Endothelial cell of umbilical vein (primary cell): ENCODE measurements around the gene NCLN. TPM values are rescaled to one million over a fixed set of nuclear protein-coding genes. Genes with fewer than 3 reads are reported as not detected.

Experiments used
- BruUV-seq: library from RNA; stranded (reverse); fragments of 400-500 nt; replicated peaks from 2 replicates; lab custom pipeline; 2021; lab: Mats Ljungman, UMichigan
- CTCF ChIA-PET: fragments of 300-600, 350-600 bp; sonication (Branson Sonifier 250); formaldehyde crosslinking; loops from one replicate; lab custom pipeline; 2021; ENCODE audit warnings: antibody characterized with exemption, inconsistent platforms; lab: Charles Lee
- POLR2A ChIA-PET: fragments of 300-600, 350-600 bp; sonication (Branson Sonifier 250); formaldehyde crosslinking; loops from one replicate; lab custom pipeline; 2021; ENCODE audit warnings: antibody characterized with exemption, inconsistent platforms; lab: Charles Lee
- DNase-seq: peaks from one replicate; pipeline ENCODE4 v3.0.0-alpha.2; 2011; ENCODE audit warnings: low read depth, low spot score
- FAIRE-seq: peaks from 2 replicates; lab custom pipeline; 2011; peaks lifted over from hg19 to GRCh38; lab: Jason Lieb, UNC
- H2AFZ ChIP-seq: 2 replicates; pipeline ENCODE4 v1.6.0; 2012; ENCODE audit warnings: low read depth, low read length, control low read depth, inconsistent platforms
- H3K27ac ChIP-seq: 2 replicates; pipeline ENCODE4 v1.5.1; 2011; ENCODE audit warnings: low read depth, mild to moderate bottlenecking, control low read depth, low read length, moderate library complexity; ENCODE audit not compliant: insufficient read depth
- H3K27me3 ChIP-seq, 2 experiments: 2 replicates each; pipeline versions ENCODE4 v1.6.0 to v1.6.1; 2011; ENCODE audit warnings: low read length in 2 of 2, mixed read lengths in 1 of 2; ENCODE audit not compliant: control insufficient read depth in 2 of 2, insufficient read depth in 2 of 2
- H3K36me3 ChIP-seq, 2 experiments: 2 replicates in 1 of 2; 3 replicates in 1 of 2; pipeline ENCODE4 v1.5.1; 2011; ENCODE audit warnings: low read length in 2 of 2, mild to moderate bottlenecking in 1 of 2, moderate library complexity in 1 of 2; ENCODE audit not compliant: control insufficient read depth in 2 of 2, insufficient read depth in 2 of 2; ENCODE audit errors: extremely low read depth in 1 of 2
- H3K4me1 ChIP-seq: 3 replicates; pipeline ENCODE4 v1.5.1; 2011; ENCODE audit warnings: mild to moderate bottlenecking, low read length; ENCODE audit not compliant: control insufficient read depth, insufficient read depth; ENCODE audit errors: extremely low read depth
- H3K4me2 ChIP-seq: 2 replicates; pipeline ENCODE4 v1.6.1; 2011; ENCODE audit warnings: low read length, control low read depth, mixed read lengths; ENCODE audit not compliant: insufficient read depth
- H3K4me3 ChIP-seq, 3 experiments: fragments of 200-600 bp in 1 of 3; sonication (generic), shearing (Covaris generic) in 1 of 3; replicated peaks in 1 of 3; 2 replicates each; pipeline ENCODE4 v1.5.1; 2011 to 2016; ENCODE audit warnings: control low read depth in 3 of 3, low read length in 3 of 3, mild to moderate bottlenecking in 2 of 3, inconsistent platforms in 1 of 3, low read depth in 1 of 3, moderate library complexity in 1 of 3; ENCODE audit not compliant: insufficient read depth in 1 of 3
- H3K79me2 ChIP-seq: 2 replicates; pipeline ENCODE4 v1.6.0; 2012; ENCODE audit warnings: low read length, inconsistent platforms; ENCODE audit not compliant: control insufficient read depth, insufficient read depth
- H3K9ac ChIP-seq: replicated peaks from 2 replicates; pipeline ENCODE3; 2011; ENCODE audit warnings: low read length, control low read depth; ENCODE audit not compliant: insufficient read depth; ENCODE audit errors: extremely low read depth
- H3K9me1 ChIP-seq: replicated peaks from 3 replicates; pipeline ENCODE4 v1.6.0; 2011; ENCODE audit warnings: mild to moderate bottlenecking, low read length; ENCODE audit not compliant: control insufficient read depth, insufficient read depth; ENCODE audit errors: extremely low read depth
- H3K9me3 ChIP-seq: replicated peaks from 2 replicates; pipeline ENCODE4 v1.5.1; 2012; ENCODE audit warnings: low read length, inconsistent platforms; ENCODE audit not compliant: control insufficient read depth, insufficient read depth
- H4K20me1 ChIP-seq: replicated peaks from 2 replicates; pipeline ENCODE3; 2011; ENCODE audit warnings: mild to moderate bottlenecking, low read length; ENCODE audit not compliant: control insufficient read depth, insufficient read depth; ENCODE audit errors: extremely low read depth
- EZH2 ChIP-seq: IDR thresholded peaks from 2 replicates; pipeline ENCODE4 v1.6.1; 2012; ENCODE audit warnings: borderline replicate concordance, low read depth, mild to moderate bottlenecking, moderate library complexity, low read length, inconsistent platforms; ENCODE audit not compliant: severe bottlenecking
- FOS ChIP-seq: IDR thresholded peaks from 2 replicates; pipeline ENCODE4 v1.6.1; 2011; ENCODE audit warnings: mild to moderate bottlenecking, low read length, moderate library complexity, borderline replicate concordance; ENCODE audit not compliant: insufficient read depth
- GATA2 ChIP-seq: IDR thresholded peaks from 2 replicates; pipeline ENCODE4 v1.7.0; 2011; ENCODE audit warnings: low read depth, mild to moderate bottlenecking, moderate library complexity, mixed read lengths, low read length; ENCODE audit not compliant: insufficient read length, insufficient read depth
- JUN ChIP-seq: IDR thresholded peaks from 2 replicates; pipeline ENCODE4 v1.6.1; 2011; ENCODE audit warnings: borderline replicate concordance, low read depth; ENCODE audit not compliant: insufficient read length, insufficient read depth
- MAX ChIP-seq: IDR thresholded peaks from 2 replicates; pipeline ENCODE4 v1.6.1; 2011; ENCODE audit not compliant: insufficient read depth, insufficient read length
- MYC ChIP-seq: IDR thresholded peaks from one replicate; pipeline ENCODE4 v1.6.1; 2011; ENCODE audit warnings: mild to moderate bottlenecking, low read depth, low read length
- POLR2A ChIP-seq: IDR thresholded peaks from 2 replicates; pipeline ENCODE4 v1.6.1; 2012; ENCODE audit warnings: low read depth, mild to moderate bottlenecking, control low read depth, low read length
- POLR2AphosphoS5 ChIP-seq: IDR thresholded peaks from 2 replicates; pipeline ENCODE4 v1.6.1; 2012; ENCODE audit warnings: low read depth, mild to moderate bottlenecking, control low read depth, low read length, moderate library complexity; ENCODE audit not compliant: insufficient read depth
- dilution Hi-C: fragments of 300-500 bp; cut with MboI; formaldehyde crosslinking; loops from one replicate; pipeline ENCODE4 v1.15.0; 2019; ENCODE audit warnings: low sequenced_read_pairs; ENCODE audit not compliant: extremely low pct_ligation_motif_present
- intact Hi-C: fragments of 100-400 bp; cut with micrococcal nuclease; formaldehyde crosslinking; loops from one replicate; pipeline ENCODE4 v1.10.0; 2022
- polyA plus RNA-seq, 4 experiments: library from polyadenylated mRNA; depleted of rRNA in 3 of 4; stranded (reverse) in 3 of 4; unstranded in 1 of 4; fragments of >200 nt; gene quantifications; 2 replicates each; pipeline versions ENCODE4 v1.2.1 to v1.2.3, GENCODE V29; 2011 to 2012; ENCODE audit warnings: missing spikeins in 1 of 4
- total RNA-seq: library from RNA; stranded (reverse); gene quantifications from 2 replicates; pipeline ENCODE4 v1.2.3, GENCODE V29; 2021
- TF ChIP-seq, protein P1 (sequence below), 2 donors: IDR thresholded peaks; 1 replicate in 1 of 2; 2 replicates in 1 of 2; pipeline ENCODE4 v1.5.1; 2011; ENCODE audit warnings: low read length in 2 of 2, mild to moderate bottlenecking in 2 of 2, moderate library complexity in 2 of 2, control low read depth in 1 of 2, inconsistent platforms in 1 of 2, low read depth in 1 of 2; ENCODE audit not compliant: insufficient read depth in 1 of 2; ENCODE audit errors: extremely low read depth in 1 of 2

The NCLN gene
- total and polyA plus RNA-seq, 2 donors (not counting 3 experiments of a cell fraction or from before 2014, with no cell fraction given): 97.2 to 102 TPM

- Histone ChIP-seq H3K9me1 (no peaks in the 10 kb centered on the region), H3K9me3 (no peaks in the 10 kb centered on the region), H3K27ac (no peak overlapping the region), H3K36me3 (no peaks in the 10 kb centered on the region), H3K79me2 (no peaks in the 10 kb centered on the region), H3K4me1 (no peaks in the 10 kb centered on the region), H3K4me2 (no peak overlapping the region), H2AFZ (no peak overlapping the region), H3K4me3 (no peak overlapping the region), H3K9ac (no peak overlapping the region), H3K27me3 (no peaks in the 10 kb centered on the region), H4K20me1 (no peaks in the 10 kb centered on the region)
- FAIRE-seq (no peak), DNase-seq (no peak)
- no TSS peak for BruUV-seq
- POLR2A ChIA-PET: no interaction called here
- dilution Hi-C loops (no loop called here), intact Hi-C loops (no loop called here)
- TF ChIP-seq MYC: no peak
- no peak for TF ChIP-seq MAX
- TF ChIP-seq FOS: no peak
- TF ChIP-seq POLR2A: no peak
- TF ChIP-seq GATA2: no peak
- TF ChIP-seq POLR2AphosphoS5: no peak
- no peak for TF ChIP-seq EZH2
- no peak for TF ChIP-seq JUN
- TF ChIP-seq, protein P1, sequence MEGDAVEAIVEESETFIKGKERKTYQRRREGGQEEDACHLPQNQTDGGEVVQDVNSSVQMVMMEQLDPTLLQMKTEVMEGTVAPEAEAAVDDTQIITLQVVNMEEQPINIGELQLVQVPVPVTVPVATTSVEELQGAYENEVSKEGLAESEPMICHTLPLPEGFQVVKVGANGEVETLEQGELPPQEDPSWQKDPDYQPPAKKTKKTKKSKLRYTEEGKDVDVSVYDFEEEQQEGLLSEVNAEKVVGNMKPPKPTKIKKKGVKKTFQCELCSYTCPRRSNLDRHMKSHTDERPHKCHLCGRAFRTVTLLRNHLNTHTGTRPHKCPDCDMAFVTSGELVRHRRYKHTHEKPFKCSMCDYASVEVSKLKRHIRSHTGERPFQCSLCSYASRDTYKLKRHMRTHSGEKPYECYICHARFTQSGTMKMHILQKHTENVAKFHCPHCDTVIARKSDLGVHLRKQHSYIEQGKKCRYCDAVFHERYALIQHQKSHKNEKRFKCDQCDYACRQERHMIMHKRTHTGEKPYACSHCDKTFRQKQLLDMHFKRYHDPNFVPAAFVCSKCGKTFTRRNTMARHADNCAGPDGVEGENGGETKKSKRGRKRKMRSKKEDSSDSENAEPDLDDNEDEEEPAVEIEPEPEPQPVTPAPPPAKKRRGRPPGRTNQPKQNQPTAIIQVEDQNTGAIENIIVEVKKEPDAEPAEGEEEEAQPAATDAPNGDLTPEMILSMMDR (IDR thresholded peaks at IDR 0.05; ENCODE audit: extremely low read depth in 1 of 2, insufficient read depth in 1 of 2, low read depth in 1 of 2, low read length in 2 of 2): no peak
- CTCF ChIA-PET: interaction anchor here (1.7 kb wide), 1 partner anchor 39 kb away, joined by 5 read pairs; no protein-coding TSS in a partner anchor
These were observed 18.0 kb upstream of the NCLN start for GRCh38 chr19:3167533-3168272.
